PFSK-1 (cell line): ENCODE measurements around the gene TLK1.

ENCODE experiments used
- FOXP2 ChIP-seq: optimal IDR thresholded peaks from 2 replicates; pipeline ENCODE3; 2011; ENCODE audit warnings: borderline replicate concordance, control low read depth, inconsistent platforms; ENCODE audit not compliant: insufficient read depth; ENCODE audit errors: extremely low read length, extremely low read depth
- POLR2AphosphoS5 ChIP-seq: IDR thresholded peaks from 2 replicates; pipeline ENCODE4 v1.6.1; 2012; ENCODE audit warnings: low read depth, mild to moderate bottlenecking, control low read depth, low read length, moderate library complexity
- REST ChIP-seq, 2 experiments: IDR thresholded peaks; 2 replicates each; pipeline versions ENCODE4 v1.6.1 to v1.8.0; 2011 to 2012; ENCODE audit warnings: low read depth in 2 of 2, low read length in 2 of 2, control low read depth in 1 of 2, inconsistent platforms in 1 of 2, mild to moderate bottlenecking in 1 of 2, moderate library complexity in 1 of 2; ENCODE audit not compliant: insufficient read depth in 1 of 2
- SIN3A ChIP-seq: IDR thresholded peaks from 2 replicates; pipeline ENCODE4 v1.6.1; 2012; ENCODE audit warnings: mild to moderate bottlenecking, low read length, moderate library complexity, borderline replicate concordance; ENCODE audit not compliant: insufficient read depth
- TAF1 ChIP-seq: IDR thresholded peaks from 2 replicates; pipeline ENCODE4 v1.6.1; 2012; ENCODE audit warnings: low read length, control low read depth, borderline replicate concordance; ENCODE audit not compliant: insufficient read depth

TLK1 gene

GRCh38 chr2:171044416-171044815 lies 116.3 kb downstream of the TLK1 start:
- TF ChIP-seq FOXP2 (no peak), SIN3A (no peak), REST (IDR thresholded peaks at IDR 0.05; ENCODE audit: insufficient read depth in 1 of 2, low read depth in 2 of 2, low read length in 2 of 2) (no peak), POLR2AphosphoS5 (no peak), TAF1 (no peak)

GRCh38 chr2:171042253-171042969 lies 118.3 kb downstream of the TLK1 start:
- TF ChIP-seq FOXP2 (no peak), REST (IDR thresholded peaks at IDR 0.05; ENCODE audit: insufficient read depth in 1 of 2, low read depth in 2 of 2, low read length in 2 of 2) (no peak), SIN3A (no peak), TAF1 (no peak), POLR2AphosphoS5 (no peak)

GRCh38 chr2:171036532-171036931 lies 124.2 kb downstream of the TLK1 start:
- TF ChIP-seq POLR2AphosphoS5: no peak
- TF ChIP-seq TAF1: no peak
- TF ChIP-seq REST (IDR thresholded peaks at IDR 0.05; ENCODE audit: insufficient read depth in 1 of 2, low read depth in 2 of 2, low read length in 2 of 2): no peak
- TF ChIP-seq FOXP2: no peak
- TF ChIP-seq SIN3A: no peak

GRCh38 chr2:171034315-171034714 lies 126.4 kb downstream of the TLK1 start:
- TF ChIP-seq REST (IDR thresholded peaks at IDR 0.05; ENCODE audit: insufficient read depth in 1 of 2, low read depth in 2 of 2, low read length in 2 of 2) (no peak), FOXP2 (no peak), POLR2AphosphoS5 (no peak), SIN3A (no peak), TAF1 (no peak)

- TF ChIP-seq FOXP2 (no peak), SIN3A (no peak), POLR2AphosphoS5 (no peak), REST (IDR thresholded peaks at IDR 0.05; ENCODE audit: insufficient read depth in 1 of 2, low read depth in 2 of 2, low read length in 2 of 2) (no peak), TAF1 (no peak)
Measured at GRCh38 chr2:171025214-171025613, 135.5 kb downstream of the TLK1 start.
